Left renal pelvis (tissue), 4 donors: ENCODE data around the gene MORN5. TPM values are rescaled to one million over a fixed set of nuclear protein-coding genes. Genes with fewer than 3 reads are reported as not detected.
"Not testable (repeated sequence)": the region's sequence is repeated elsewhere in the genome, so short reads cannot be mapped to it uniquely, and the experiment has no call there.

Source experiments
- DNase-seq, 4 donors: peaks; one replicate each; pipeline ENCODE4 v3.0.0-alpha.2; 2013; ENCODE audit warnings: low read depth in 4 of 4, low spot score in 3 of 4
- polyA plus RNA-seq, 4 donors: library from polyadenylated mRNA; unstranded; fragments of 120-200 nt; gene quantifications; one replicate each; pipeline ENCODE4 v1.2.1, GENCODE V29; 2013; ENCODE audit not compliant: insufficient read length in 4 of 4

The MORN5 gene
- polyA plus RNA-seq: 1 to 10 TPM in 3 of 4 donors, not detected in 1; 1.6 to 2.6 (median 2.3) TPM

GRCh38 chr9:122159026-122159924, at the start of gene MORN5, which contains the start of gene NDUFA8:
MORN5 (plus strand) TSS chr9:122159908; CDS start chr9:122159973, 65 bp downstream.
NDUFA8 (minus strand) TSS chr9:122159779; CDS start chr9:122159677, 102 bp downstream.
- peak; percentile 93 to 94 (median 93) for DNase-seq

- no peak for DNase-seq
These were observed 49.4 kb upstream of the MORN5 start for GRCh38 chr9:122110100-122110833.

DNA sequence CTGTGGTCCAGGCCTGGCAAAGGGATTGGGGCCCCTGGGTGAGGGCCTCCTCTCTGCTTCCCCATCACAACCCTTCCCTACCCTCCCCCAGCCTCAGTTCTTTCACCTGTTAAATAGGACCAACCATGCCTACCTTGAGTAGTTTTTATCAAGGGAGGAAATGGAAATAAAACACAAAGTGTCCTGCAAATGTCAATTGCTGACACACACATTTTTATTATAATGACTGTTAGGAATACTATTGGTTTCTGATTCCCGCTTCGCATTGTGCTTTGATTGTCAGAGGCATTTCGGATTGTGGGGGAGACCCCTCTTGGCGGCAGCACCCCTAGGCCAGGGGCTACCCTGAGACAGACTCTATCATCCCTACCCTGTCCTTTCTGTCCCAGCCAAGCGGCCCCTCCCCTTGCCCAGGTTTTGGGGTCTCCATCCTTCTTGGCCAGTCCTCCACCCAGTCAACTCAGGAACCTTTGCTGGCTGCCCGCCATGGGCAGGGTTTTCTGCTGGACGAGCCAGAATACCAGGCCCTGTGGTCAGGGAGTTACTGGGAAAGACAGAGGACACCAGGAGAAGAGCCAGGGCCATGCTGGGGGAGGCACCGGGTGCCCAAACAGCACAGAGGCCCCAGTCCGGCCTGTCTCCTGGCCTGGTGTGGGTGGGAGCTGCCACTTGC, 48.2 kb upstream of the MORN5 start:
- no peak for DNase-seq

DNA sequence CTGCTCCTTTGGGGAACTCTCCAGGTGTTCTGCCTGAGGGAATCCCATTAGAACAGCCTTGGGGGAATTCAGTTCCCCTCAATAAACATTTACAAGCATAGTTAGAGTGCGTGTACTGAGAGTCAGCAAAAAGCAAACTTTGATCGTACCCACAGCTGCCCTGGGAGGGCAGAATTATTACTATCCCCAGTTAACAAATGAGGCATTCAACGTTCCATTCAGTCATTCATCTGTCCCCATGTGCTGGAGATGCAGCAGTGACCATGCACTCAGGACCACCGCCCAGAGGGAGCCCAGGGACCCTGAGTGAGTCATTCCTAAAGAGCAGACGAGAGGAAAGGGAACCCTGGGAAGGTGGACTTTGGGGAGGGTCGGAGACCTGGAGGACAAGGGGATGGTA, 47.5 kb upstream of the MORN5 start:
- DNase-seq: no peak

GRCh38 chr9:122113574-122113973, 46.1 kb upstream of the MORN5 start:
- DNase-seq: no peak

DNA sequence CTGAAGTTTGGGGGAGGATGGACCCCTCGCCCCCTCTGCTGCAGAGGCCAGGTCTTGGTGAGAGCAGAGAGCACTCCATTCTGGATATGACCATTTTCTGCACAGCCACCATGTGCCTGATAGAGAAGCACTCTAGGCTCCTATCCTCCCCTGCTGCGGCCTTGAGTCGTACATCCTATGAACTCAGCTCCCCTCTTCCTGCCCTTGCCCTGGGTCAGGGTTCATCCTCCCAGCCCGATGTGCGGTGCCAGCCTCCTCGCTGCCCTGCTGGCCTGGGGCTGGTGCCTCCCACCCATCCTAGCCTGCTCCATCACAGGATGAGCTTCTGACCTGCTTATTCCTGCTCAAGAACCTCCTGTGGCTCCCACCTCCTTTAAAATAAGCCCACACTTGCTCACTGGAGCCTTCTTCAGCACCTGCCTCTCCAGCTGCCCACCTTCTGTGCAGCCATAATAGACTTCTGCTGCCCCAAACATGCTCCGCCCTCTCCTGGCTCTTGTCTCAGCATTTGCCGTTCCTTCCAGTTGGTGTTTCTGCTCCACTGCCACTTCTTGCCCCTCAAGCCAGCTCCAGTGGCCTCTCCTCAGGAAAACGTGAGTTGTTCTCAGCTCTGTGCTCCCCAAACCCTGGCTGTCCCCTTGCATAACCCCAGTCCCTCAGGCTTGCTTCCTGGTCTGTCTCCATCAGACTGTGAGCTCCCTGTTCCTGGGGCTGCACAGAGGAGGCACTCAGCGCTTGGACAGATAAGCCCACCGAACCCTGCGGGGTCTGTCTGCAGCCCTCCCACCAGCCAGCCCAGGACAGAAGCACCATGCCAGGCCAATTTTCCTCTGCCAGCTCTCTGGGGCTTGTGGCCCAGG, 44.3 kb upstream of the MORN5 start:
- DNase-seq: no peak

- DNase-seq: no peak
These were observed 43.7 kb upstream of the MORN5 start for GRCh38 chr9:122116040-122116439.

DNA sequence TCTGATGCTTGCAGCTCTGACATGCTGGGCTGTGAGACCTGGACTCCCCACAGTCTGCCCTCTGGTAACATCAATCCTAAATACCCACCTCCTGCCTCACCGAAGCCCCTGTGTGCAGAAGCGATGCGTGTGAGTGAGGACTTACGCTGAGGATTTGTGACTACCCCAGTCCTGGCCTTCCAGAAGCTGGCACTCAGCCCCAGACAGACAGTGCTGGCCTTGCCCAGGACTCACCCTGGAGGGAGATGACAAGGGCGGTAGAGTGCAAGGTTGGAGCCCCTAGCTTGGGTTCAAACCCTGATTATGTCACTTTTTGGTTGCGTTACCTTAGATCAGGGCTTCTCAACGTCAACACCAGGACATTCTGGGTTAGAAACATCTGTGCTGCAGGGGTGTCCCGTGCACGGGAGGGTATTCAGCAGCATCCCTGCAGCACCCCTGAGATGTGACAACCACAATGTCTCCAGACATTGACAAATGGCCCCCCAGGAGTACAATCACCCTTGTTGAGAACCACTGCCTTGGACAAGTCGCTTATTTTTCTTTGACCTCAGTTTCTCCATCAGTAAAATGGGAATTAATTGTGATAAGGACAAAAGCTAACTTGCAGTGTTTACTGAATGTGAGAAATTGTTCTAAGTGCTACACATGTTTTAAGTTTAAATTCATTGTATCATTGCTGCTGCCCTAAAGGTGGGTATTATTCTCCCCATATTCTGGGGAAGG, 43.1 kb upstream of the MORN5 start:
- DNase-seq: no peak

DNA sequence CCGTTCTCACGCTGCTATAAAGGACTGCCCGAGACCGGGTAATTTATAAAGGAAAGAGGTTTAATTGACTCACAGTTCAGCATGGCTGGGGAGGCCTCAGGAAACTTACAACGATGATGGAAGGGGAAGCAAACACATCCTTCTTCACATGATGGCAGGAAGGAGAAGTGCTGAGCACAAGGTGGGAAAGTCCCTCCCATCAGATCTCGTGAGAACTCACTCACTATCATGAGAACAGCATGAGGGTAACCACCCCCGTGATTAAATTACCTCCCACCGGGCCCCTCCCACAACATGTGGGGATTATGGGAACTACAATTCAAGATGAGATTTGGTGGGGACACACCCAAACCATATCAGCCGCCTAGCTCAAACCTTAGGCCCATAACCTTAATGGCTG, 42.5 kb upstream of the MORN5 start:
- not testable (repeated sequence) for DNase-seq

- DNase-seq: no peak
These were observed 41.2 kb upstream of the MORN5 start for GRCh38 chr9:122118343-122119165.

DNA sequence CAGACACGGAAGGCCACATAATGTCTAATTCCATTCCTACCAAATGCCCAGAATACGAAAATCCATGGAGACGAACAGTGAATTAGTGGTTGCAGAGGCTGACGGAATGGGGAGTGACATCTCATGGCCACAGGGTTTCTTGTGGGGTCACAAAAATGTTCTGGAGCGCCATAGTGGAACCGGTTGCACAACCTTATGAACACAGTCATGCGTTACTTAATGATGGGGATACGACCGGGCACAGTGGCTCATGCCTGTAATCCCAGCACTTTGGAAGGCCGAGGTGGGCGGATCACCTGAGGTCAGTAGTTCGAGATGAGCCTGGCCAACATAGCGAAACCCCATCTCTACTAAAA, 40.6 kb upstream of the MORN5 start:
- no peak for DNase-seq

- no peak for DNase-seq
These were observed 40.0 kb upstream of the MORN5 start for GRCh38 chr9:122119721-122120120.

GRCh38 chr9:122120316-122121071, 39.2 kb upstream of the MORN5 start:
- DNase-seq: no peak

DNA sequence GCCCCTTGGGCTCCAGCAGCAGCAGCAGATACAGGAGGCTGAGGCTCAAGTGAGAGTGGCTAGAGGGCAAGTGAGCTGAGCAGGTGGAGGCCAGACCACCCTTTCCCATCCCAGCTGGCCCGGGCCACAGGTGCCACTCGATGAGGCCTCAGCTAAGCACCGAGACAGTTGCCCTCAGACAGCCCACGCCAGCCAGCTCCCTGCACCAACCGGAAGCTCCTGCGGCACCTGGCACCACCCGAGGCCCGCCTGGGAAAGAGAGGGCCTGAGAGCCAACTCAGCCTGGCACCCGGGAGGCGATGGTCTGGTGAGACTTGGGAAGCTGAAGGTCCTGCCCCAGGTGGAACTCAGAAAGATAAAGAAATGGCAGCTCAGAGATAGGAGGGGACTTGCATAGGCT, 38.3 kb upstream of the MORN5 start:
- DNase-seq: no peak

DNA sequence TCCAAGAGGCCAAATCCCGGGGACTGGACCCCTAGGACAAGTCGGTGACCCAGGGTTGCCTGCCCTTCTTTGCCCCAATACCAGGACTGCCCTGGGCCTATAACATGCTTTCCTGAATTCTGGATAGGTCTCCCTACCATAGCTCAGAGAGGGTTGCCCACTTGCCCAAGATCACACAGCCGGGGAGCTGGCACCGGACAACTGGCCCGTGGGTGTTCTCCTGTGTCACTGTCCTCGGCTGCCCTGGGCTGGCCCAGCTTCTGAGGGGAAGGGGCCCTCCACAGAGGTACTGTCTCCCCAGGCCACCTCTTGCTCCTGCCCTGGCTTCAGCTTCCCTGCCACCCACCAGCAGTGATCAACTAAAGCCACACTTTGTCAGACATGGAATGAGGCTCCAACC, 37.8 kb upstream of the MORN5 start:
- DNase-seq: no peak

DNA sequence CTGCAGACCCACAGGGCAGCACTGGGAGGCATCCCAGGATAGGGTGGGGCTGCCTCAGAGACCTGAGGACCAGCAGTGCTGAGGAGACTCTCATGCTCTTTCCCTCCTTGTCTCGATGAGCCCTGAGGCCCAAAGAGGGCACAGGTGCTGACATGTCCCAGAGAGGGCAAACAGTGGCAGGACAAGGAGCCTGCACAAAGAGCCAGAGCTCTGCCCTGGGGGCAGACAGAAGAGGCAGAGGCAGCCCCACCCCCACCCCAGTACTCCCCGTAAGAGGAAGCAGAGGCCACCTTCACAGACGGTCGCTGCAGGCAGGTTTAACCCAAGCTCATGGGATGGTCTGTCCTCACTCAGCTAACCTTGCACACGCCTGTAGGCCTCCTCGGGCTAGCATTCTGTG, 37.2 kb upstream of the MORN5 start:
- no peak for DNase-seq

- DNase-seq: peak in 1 of 4 donors; percentile 40
These were observed 36.6 kb upstream of the MORN5 start for GRCh38 chr9:122122903-122123632.
